NCI-H146 treated with DMSO at 0.1 percent for 48 hours (cell line): ENCODE measurements around the gene CENATAC.
"Not testable (repeated sequence)": the region's sequence is repeated elsewhere in the genome, so short reads cannot be mapped to it uniquely, and the experiment has no call there.

Experiments
- DNase-seq: peaks from one replicate; lab custom pipeline; 2025; ENCODE audit not compliant: unreplicated experiment; lab: John Stamatoyannopoulos, UW

Gene CENATAC, protein sequence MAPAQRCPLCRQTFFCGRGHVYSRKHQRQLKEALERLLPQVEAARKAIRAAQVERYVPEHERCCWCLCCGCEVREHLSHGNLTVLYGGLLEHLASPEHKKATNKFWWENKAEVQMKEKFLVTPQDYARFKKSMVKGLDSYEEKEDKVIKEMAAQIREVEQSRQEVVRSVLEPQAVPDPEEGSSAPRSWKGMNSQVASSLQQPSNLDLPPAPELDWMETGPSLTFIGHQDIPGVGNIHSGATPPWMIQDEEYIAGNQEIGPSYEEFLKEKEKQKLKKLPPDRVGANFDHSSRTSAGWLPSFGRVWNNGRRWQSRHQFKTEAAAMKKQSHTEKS

DNA sequence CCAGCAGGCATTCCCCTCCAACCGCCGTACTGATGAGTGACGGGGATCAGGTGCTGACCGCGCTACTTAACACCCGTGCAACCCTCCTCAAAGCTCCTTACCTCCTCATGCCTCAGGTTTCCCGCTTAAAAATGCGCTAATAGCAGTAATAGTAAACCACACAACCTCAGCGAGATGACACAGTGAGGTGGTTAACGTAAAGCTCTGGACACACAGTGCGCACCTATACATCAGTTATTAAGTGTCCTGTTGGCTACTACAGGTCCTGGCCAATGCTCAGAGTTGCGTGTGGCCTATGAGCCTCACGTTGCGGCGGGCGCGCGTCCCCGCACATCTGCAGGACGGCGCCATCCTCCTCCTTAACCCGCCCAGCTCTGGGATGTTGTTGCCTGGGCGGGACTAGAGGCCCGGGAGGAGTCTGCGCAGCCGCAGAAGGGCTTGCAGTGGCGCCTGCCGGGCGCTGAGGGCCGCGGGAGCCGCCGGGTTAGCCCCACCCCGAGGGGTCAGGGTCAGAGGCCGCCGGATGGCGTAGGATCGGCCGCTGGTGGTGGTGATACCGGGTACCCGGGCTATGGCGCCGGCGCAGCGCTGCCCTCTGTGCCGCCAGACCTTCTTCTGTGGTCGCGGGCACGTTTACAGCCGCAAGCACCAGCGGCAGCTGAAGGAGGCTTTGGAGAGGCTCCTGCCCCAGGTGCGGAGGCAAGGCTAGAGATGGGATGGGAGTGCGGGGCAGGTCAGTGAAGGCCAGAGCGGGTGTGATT is at the start of gene CENATAC:
CENATAC (plus strand) TSS at position 512 of the 761 bp plus-strand sequence; CDS start at position 572, 60 bp downstream.
- peak; percentile 90 for DNase-seq

DNA sequence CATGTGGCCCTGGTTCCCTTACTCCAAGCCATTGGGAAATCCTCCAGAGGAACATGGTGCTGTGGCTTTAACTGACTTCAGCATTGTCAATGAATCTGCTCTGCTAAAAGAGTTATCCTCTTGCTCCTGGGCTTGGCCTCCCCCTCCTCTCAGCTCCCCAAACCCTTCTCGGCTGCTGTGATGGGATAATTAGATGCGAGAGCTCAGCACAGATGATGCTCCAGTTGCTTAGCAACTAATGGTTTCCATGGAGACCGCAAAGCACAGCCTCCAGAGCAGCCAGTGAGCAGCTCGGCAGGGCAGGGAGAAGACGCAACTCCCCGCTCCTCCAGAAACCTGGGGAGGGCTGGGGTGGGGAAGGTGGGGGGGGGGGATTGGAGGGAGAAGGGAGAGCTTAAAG is 44.7 kb upstream of the CENATAC start:
- DNase-seq = peak; percentile 19

DNA sequence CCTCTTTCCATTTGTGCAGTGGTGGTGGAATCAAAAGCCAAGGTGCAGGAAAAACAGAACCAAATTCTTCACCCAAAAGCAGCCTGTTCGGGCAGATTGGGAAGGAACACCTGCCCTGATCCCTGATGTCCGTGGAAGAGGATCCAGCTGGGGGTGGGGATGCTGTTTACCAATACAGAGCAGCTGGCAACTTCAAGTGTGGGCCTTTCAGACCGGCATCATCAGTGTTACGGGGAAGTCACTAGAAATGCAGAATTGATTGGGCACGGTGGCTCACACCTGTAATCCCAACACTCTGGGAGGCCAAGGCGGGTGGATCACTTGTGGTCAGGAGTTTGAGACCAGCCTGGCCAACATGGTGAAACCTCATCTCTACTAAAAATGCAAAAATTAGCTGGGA is 44.0 kb upstream of the CENATAC start:
- DNase-seq = not testable (repeated sequence)

DNA sequence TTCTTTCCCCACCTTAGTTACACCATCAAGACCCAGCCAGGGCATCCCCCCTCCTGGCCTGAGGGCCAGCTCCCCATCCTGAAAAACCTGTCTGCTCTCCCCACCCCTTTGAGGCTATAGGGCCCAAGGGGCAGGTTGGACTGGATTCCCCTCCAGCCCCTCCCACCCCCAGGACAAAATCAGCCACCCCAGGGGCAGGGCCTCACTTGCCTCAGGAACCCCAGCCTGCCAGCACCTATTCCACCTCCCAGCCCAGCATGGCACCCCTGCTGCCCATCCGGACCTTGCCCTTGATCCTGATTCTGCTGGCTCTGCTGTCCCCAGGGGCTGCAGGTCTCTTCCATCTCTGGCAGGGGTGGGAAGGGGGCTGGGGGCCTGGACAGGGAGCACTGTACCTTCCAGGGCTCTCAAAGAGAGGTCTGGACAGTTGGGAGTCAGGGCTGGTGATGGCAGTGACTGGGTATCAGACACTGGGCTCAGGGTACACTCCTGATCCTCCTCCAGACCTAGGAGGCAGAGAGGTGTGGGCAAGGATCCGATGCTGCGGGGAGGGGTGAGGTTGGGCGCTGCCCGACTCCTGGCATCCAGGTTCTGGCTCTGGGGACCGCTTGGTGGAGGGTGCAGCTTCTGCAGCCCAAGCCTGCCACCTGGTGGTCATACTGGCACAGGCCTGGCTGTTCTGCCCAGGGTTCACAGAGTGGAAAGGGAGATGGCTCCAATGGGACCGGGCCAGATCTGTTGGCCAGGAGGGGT is 41.7 kb upstream of the CENATAC start, which contains the start of gene UPK2:
UPK2 (plus strand) TSS at position 205 of the 753 bp plus-strand sequence; CDS start at position 258, 53 bp downstream.
- DNase-seq = peak; percentile 18

DNA sequence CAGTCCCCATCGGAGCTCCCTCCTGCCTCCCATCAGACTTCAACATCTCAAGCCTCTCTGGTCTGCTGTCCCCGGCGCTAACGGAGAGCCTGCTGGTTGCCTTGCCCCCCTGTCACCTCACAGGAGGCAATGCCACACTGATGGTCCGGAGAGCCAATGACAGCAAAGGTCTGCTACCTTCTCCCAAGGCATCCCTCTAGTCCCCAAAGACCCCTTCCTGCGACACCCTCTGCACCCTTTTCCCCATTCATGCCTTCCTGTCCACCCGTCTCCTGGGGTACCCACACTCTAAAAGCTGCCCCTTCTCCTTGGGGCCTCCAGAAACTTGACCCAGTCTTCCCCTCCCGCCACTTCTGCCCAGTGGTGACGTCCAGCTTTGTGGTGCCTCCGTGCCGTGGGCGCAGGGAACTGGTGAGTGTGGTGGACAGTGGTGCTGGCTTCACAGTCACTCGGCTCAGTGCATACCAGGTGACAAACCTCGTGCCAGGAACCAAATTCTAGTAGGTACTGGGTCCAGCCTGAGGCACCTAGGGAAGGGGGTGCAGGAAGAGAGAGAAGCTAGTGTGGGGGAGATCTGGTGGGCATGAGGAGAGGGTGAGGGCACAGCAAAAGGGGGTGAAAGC is 41.0 kb upstream of the CENATAC start:
- no peak for DNase-seq

DNA sequence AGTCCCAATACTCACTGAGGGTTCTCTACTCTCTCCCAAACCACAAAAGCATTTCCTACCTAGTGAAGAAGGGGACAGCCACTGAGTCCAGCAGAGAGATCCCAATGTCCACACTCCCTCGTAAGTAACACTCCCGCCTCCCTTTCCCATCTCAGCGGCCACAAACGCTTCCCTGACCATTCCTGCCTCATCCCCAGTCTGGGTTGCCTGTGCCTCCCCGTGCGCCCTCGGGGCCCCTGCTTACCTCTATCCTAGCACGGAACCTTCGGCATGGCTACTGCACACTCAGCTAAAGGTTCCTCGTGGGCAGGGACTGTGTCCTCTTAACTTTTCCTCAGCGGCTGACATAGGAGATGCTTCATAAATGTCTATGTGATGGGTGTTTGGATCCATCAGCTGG is 40.4 kb upstream of the CENATAC start:
- no peak for DNase-seq

DNA sequence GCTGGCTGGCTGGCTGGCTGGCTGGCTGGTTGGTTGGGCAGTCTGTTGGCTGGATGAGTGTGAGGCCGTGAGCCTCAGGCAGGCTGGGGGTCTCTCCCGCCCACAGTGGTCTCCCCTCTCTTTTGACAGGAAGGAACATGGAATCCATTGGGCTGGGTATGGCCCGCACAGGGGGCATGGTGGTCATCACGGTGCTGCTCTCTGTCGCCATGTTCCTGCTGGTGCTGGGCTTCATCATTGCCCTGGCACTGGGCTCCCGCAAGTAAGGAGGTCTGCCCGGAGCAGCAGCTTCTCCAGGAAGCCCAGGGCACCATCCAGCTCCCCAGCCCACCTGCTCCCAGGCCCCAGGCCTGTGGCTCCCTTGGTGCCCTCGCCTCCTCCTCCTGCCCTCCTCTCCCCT is 40.0 kb upstream of the CENATAC start:
- no peak for DNase-seq

DNA sequence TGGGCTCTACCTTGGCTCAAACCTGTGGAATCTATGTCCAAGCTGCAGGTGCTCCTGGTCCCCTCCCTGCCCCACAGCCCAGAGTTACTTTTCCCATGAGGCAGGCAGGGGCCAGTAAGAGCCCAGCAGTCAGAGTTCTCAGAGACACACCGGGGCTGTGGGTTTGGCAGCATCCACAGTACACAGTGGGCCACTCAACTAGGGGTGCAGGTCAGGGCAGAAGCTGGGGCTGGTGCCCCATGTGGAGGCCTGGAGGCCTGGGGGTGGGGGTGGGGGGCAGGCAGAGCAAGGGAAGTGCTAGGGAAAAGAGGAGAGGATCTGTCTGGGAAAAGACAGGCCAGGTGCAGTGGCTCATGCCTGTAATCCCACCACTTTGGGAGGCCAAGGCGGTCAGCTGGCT is 39.4 kb upstream of the CENATAC start:
- no peak for DNase-seq

DNA sequence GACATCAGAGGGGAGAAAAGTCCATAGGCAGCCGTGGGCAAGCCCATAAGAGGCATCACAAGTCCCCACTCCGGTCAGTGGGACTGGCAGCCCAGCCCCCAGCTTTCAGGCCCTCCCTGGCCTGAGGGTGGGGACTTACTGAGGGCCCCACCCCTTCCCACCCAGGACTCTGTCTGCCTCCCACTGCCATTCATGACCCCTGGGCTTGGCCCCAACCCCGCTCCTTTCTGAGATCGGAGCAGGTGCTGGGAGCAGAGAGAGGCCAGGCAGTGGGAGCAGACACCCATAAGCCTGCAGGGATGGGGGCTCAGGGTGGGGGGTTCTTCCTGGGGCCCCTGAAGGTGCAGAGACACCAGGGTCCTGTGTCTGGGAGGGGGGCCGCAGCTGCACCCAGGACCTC is 36.7 kb upstream of the CENATAC start:
- DNase-seq = no peak

DNA sequence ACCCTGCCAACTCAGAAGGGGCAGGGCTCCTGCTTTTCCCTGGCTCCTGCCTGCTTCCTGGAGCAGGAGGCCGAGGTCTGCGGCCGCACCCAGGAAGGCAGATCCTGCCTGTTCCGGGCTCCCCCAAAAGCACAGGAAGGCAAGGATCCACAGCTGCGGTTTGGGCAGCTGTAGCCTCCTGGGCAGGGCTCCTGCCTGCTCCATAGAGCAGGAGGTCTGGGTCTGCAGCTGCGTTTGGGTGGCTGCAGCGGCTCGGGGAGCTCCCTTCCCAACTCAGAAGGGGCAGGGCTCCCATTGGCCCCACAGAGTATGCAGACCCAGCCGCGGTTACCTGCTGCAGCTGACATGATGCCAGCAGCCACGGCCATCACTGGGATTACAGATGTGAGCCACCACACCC is 36.3 kb upstream of the CENATAC start:
- DNase-seq = no peak

DNA sequence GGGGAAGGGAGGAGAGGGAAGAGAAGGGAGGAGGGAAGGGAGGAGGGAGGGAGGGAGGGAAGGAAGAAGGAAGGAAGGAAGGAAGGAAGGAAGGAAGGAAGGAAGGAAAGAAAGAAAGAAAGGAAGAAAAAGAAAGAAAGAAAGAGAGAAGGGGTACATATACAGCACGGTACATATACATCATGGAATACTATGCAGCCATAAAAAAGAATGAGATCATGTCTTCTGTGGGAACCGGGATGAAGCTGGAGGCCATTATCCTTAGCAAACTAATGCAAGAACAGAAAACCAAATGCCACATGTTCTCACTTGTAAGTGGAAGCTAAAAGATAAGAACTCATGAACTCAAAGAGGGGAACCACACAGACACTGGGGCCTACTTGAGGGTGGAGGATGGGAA is 28.4 kb upstream of the CENATAC start:
- DNase-seq = not testable (repeated sequence)

DNA sequence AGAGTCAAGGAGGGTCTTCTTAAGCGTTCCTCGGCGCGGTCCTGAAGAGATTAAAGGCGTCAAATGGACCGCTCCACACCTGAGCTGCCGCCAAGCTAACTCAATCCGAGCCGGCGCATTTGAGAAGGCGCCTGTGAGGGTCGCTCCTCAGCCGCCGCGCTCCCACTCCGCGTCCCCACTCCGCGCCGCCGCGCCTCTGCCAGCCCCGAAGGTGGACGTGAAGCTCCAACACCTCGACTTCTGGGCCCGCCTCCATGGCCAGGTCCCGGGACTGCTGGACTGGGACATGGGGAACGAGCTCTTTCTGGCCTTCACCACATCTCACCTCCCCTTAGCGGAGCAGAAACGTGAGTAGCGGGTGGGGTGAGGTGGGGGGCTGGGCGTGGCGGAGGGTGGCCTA is 26.3 kb upstream of the CENATAC start, which contains the start of gene FOXR1:
FOXR1 (plus strand) TSS at position 116 of the 400 bp plus-strand sequence; CDS start at position 287, 171 bp downstream.
- no peak for DNase-seq

DNA sequence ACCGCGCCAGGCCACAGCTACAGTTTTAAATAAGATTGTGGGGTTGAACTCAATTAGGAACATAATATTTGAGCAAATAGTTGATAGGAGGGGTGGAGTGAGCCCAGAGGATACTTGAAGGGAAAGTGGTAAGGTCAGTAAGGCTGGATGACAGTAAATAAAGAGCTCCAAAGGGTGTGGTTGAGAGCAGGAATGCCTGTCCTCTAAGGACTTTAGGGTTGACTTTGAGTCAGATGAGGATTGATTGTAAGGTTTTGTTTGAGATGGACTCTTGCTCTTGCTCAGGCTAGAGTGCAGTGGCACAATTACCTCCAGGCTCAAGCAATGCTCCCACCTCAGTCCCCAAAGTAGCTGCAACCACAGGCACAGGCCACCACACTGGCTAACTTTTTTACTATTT is 24.0 kb upstream of the CENATAC start:
- no peak for DNase-seq

DNA sequence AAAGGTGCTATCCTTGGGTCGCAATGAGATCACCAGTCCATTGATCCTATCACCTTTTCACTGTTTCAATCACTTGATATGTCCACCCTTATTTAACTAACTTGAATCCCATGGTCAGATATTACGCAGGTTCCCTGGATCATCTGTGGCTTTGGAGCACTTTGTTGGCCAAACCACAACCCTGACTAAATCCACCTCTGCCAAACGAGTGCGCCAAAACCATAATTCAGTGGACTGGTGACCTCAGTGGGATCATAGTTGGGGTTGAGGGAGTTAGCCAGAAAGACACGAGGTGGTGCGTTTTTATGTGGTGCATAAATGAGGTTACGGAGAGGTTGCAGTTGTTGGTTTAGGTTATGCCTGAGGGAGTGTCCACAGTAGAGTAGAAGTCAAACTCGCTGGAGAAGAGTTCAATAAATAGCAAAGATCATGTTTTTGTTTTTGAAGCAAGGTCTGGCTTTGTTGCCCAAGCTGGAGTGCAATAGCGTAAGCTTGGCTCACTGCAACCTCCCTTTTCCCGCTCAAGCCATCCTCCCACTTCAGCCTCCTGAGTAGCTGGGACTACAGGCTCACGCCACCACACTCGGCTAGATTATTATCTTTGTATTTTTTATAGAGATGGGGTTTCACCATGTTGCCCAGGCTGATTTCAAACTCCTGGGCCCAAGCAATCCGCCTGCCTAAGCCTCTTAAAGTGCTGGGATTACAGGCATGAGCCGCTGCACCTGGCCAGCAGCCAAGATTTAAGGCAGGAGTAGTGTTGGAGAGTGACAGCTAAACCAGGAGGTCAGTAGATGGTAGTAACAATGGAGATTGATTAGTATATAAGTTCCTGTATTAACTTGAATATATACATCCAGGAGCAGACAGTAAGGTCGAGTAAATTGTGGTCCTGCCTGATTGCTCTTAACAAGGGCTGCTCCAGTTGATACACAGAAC is 21.9 kb upstream of the CENATAC start:
- DNase-seq = no peak

DNA sequence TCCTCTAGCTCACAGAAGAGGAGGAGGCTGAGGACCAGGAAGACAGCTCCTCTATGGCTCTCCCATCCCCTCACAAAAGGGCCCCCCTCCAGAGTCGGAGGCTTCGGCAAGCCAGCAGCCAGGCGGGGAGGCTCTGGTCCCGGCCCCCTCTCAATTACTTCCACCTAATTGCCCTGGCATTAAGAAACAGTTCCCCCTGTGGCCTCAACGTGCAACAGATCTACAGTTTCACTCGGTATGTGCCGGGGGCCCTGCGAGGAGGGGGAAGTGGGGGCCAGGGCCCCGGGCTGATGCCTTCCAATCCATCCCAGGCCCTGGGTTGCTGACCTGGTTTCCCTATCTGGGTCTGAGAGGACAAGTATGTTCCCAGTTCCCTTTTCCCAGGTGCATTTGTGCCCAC is 18.5 kb upstream of the CENATAC start:
- DNase-seq = no peak

DNA sequence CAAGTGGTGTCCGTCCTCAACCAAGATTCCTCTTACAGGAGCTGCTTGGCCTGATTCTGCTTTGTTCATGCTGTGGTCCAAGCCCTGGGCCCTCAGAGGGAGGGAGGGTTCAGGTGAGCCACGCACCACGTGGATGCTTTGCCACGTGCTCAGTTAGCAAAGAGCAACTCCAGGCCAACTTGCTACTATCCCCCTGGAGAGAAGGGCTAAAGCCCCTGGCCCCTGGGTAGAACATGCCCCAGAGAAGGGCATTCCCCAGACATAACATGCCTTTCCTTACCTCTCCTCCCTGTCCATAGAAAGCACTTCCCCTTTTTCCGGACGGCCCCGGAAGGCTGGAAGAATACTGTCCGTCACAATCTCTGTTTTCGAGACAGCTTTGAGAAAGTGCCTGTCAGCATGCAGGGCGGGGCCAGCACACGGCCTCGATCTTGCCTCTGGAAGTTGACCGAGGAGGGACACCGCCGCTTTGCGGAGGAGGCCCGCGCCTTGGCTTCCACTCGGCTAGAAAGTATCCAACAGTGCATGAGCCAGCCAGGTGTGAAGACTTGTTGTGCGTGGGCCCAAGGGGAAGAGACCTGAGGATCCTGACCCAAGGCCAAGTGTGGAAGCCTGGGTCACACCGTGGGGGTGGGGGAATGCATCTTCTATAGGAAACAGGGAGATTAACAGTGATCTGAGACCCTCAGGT is 17.6 kb upstream of the CENATAC start:
- no peak for DNase-seq

DNA sequence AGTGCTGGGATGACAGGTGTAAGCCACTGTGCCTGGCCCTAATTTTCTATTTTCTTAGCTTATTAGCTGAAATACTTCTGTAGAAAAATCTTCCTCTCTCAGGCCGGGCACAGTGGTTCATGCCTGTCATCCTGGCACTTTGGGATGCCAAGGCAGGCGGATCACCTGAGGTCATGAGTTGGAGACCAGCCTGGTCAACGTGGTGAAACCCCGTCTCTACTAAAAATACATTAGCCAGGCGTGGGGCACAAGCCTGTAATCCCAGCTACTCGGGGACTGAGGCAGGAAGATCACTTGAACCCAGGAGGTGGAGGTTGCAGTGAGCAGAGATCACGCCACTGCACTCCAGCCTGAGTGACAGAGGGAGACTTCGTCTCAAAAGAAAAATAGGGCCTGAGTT is 13.6 kb upstream of the CENATAC start:
- not testable (repeated sequence) for DNase-seq

DNA sequence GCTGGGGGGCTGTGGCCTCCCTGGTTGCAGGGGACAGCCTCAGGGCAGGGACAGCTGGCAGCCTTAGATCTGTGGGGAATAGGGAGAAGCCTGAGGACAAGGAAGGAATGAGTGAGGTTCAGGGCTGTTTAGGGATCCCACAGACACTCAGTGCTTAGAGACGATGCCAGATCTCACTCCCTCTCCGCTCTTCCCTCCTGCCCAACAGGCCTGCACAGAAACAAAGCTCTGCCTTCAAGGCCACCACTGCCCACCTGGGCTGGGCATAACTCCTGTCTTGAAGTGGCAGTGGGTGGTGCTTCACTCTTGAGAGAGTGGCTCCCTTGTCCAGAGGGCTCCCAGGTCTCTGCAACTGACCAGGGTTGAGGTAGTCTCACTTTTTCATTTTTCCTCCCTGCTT is 13.1 kb upstream of the CENATAC start:
- DNase-seq = no peak

DNA sequence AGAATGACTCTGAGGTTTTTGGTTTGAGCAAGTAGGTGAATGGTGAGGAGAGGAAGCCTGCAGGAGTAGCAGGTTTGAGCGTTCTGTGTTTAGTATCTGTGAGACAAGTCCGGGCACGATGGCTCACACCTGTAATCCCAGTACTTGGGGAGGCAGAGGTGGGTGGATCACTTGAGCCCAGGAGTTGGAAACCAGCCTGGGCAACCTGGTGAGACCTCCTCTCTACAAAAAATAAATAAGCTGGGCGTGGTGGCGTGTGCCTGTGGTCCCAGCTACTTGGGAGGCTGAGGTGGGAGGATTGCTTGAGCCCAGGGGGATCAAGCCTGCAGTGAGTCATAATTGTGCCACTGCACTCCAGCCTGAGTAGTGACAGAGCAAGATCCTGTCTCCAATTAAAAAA is 9.7 kb upstream of the CENATAC start:
- no peak for DNase-seq
